AG09309 (cell line): ENCODE measurements around the gene GARIN5A.

Source experiments
- DNase-seq: peaks from one replicate; pipeline ENCODE4 v3.0.0-alpha.2; 2010; ENCODE audit warnings: low read depth
- H3K4me3 ChIP-seq: 2 replicates; pipeline ENCODE4 v1.5.1; 2011; ENCODE audit warnings: mild to moderate bottlenecking, low read depth, low read length, moderate library complexity; ENCODE audit not compliant: control insufficient read depth
- TF ChIP-seq, protein P1 (sequence below): IDR thresholded peaks from 2 replicates; pipeline ENCODE4 v1.5.1; 2011; ENCODE audit warnings: mild to moderate bottlenecking, low read depth, low read length, inconsistent platforms; ENCODE audit not compliant: insufficient read depth, control insufficient read depth; ENCODE audit errors: missing control alignments

Gene GARIN5A

DNA sequence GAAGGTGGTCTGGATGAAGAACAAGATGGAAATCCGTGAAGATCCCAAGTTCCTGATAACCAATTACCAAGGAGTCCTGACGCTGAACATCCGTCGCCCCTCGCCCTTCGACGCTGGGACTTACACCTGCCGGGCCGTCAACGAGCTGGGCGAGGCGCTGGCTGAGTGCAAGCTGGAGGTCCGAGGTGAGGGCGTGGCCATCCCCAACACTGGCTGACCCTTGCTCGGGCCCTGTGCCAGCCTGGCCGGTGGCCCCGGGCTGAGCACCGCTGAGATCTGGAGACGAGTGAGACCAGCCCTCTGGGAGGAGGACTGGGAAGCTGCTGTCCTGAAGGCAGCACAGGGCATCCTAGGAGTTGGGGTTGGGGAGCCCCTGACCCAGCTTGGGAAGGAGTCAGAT is 12.3 kb downstream of the GARIN5A start:
- no peak for DNase-seq
- H3K4me3 ChIP-seq, result no peak overlapping the region
- TF ChIP-seq, protein P1, sequence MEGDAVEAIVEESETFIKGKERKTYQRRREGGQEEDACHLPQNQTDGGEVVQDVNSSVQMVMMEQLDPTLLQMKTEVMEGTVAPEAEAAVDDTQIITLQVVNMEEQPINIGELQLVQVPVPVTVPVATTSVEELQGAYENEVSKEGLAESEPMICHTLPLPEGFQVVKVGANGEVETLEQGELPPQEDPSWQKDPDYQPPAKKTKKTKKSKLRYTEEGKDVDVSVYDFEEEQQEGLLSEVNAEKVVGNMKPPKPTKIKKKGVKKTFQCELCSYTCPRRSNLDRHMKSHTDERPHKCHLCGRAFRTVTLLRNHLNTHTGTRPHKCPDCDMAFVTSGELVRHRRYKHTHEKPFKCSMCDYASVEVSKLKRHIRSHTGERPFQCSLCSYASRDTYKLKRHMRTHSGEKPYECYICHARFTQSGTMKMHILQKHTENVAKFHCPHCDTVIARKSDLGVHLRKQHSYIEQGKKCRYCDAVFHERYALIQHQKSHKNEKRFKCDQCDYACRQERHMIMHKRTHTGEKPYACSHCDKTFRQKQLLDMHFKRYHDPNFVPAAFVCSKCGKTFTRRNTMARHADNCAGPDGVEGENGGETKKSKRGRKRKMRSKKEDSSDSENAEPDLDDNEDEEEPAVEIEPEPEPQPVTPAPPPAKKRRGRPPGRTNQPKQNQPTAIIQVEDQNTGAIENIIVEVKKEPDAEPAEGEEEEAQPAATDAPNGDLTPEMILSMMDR, result no peak

DNA sequence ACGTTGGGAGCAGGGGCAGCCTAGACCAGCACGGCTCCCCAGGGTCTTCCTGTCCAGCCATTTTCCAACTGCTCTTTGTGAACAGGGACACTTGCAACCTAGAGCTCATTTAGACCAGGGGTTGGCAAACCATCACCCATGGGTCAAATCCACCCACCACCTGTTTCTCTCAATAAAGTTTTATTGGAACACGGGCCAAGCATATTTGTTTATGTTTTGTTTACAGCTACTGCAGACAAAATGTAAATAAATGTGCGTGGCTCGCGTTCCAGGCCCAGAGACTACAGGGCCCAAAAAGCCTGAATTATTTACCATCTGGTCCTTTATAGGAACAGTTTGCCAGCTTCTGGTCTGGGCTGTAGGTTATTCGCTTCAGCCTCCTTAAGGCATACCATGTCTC is 13.7 kb downstream of the GARIN5A start:
- DNase-seq, result no peak
- no peak overlapping the region for H3K4me3 ChIP-seq
- TF ChIP-seq, protein P1, result no peak

DNA sequence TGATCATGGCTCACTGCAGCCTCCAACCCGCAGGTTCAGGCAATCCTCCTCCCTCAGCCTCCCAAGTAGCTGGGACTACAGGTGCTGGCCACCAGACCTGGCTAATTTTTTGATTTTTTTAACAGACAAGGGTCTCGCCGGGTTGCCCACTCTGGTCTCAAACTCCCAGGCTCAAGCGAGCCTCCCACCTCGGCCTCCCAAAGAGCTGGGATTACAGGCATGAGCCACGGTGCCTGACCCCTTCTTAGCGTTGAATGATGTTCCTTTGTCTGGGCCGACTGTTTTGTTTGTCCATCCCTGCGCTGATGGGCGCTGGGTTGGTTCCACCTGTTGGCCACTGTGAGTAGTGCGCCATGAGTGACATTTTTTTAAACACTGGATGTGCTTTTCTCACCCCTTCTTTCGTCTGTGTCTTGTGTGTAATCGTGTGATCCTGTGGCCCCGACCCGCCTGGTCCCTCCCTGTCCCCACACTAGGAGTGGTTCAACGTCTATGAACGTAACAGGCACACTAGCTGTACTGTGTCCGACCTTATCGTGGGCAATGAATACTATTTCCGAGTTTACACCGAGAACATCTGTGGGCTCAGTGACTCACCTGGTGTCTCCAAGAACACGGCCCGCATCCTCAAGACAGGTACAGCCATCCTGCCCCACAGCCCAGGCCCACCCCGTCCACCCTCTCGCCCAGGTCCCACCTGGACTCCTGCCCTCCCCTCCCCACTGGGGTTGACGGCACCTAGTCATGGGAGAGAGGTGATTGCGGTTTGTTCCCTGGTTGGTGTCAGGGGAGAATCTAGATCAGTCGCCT is 15.4 kb downstream of the GARIN5A start:
- TF ChIP-seq, protein P1, result peak; percentile 89
- DNase-seq, result peak; percentile 20
- no peak overlapping the region for H3K4me3 ChIP-seq

DNA sequence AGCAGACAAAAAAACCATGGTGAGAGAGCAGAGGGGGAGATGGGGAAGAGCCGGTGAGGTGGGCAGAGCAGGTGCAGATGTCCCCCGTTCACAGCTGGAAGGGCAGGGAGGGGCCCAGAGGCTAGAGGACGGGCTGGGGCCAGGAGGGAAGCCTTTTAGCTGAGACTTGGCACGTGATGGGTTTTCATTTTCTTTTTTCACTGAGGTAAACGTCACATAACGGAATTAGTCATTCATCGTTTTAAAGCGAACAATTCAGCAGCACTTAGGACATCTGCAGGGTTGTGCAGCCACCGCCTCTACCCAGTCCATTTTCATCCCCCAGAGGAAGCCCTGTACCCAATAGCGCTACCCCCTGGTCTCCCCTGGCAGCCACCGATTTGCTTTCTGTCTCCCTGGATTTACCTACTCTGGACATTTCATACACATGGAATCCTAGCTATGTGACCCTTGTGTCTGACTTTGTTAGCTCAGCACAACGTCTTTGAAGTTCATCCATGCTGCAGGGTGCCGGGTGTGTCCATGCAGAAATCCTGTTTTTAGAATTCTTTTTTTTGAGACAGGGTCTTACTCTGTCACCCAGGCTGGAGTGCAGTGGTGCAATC is 16.4 kb downstream of the GARIN5A start:
- TF ChIP-seq, protein P1, result no peak
- no peak overlapping the region for H3K4me3 ChIP-seq
- DNase-seq, result no peak

DNA sequence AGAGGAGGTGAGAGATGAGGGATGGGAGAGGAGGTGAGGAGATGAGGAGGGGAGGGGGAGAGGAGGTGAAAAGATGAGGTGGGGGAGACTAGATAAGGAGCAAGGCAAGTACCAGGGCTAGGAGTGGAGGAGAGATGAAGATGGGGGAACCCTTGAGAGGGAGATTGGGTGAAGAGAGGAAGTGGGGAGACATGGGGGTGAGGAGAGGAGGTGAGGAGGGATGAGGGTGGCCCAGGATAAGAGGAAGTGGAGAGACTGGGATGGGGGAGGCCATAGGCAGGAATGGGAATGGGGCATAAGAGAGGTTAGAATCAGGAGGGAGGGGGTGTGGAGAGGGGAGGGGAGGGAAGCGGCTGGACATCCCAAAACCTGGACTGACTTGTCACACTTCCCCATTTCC is 17.0 kb downstream of the GARIN5A start:
- DNase-seq, result no peak
- TF ChIP-seq, protein P1, result no peak

DNA sequence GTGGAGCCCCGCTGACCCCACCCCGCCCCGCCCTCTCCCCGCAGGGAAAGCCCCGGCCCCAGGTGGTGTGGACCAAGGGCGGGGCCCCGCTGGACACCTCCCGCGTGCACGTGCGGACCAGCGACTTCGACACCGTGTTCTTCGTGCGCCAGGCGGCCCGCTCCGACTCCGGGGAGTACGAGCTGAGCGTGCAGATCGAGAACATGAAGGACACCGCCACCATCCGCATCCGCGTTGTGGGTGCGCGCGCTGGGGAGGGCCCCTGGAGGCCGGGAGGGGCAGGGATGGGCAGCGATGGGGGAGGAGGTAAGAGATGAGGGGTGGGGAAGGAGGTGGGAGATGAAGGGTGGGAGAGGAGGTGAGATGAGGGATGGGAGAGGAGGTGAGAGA is 17.6 kb downstream of the GARIN5A start:
- TF ChIP-seq, protein P1, result no peak
- no peak for DNase-seq
- H3K4me3 ChIP-seq, result no peak overlapping the region

More for the DNA sequence above, 17.0 kb downstream of the GARIN5A start:
- no peak overlapping the region for H3K4me3 ChIP-seq
